ENCODE measurements around the gene SASH1.

The SASH1 gene

GRCh38 chr6:148313488-148313887 is 29.1 kb upstream of the SASH1 start:
- no peak for TF ChIP-seq CTCF (IDR thresholded peaks at IDR 0.05; ENCODE audit: control extremely low read depth, extremely low read depth, low read depth, missing control alignments)
- no peak for DNase-seq (ENCODE audit: extremely low spot score)
- ChIA-PET CTCF (interaction anchor here (1.0 to 1.2 kb wide), 2 partner anchors 16 to 18 kb away, joined by 3 read pairs; no protein-coding TSS in a partner anchor), POLR2A (no interaction called here)

GRCh38 chr6:148316308-148316707 is 26.3 kb upstream of the SASH1 start:
- POLR2A ChIA-PET = no interaction called here
- DNase-seq (ENCODE audit: extremely low spot score) = no peak

GRCh38 chr6:148317051-148317450 is 25.6 kb upstream of the SASH1 start:
- no peak for TF ChIP-seq CTCF (IDR thresholded peaks at IDR 0.05; ENCODE audit: control extremely low read depth, extremely low read depth, low read depth, missing control alignments)
- ChIA-PET POLR2A (no interaction called here), CTCF (no interaction called here)
- no peak for DNase-seq (ENCODE audit: extremely low spot score)

More at GRCh38 chr6:148316308-148316707, 26.3 kb upstream of the SASH1 start:
- no peak for TF ChIP-seq CTCF (IDR thresholded peaks at IDR 0.05; ENCODE audit: control extremely low read depth, extremely low read depth, low read depth, missing control alignments)
- CTCF ChIA-PET = interaction anchor here (2.1 kb wide), 1 partner anchor 13 kb away, joined by 8 read pairs; no protein-coding TSS in a partner anchor

- DNase-seq (ENCODE audit: extremely low spot score) = no peak
- ChIA-PET POLR2A (no interaction called here), CTCF (interaction anchor here (1.2 kb wide), 1 partner anchor 11 kb away, joined by 3 read pairs; no protein-coding TSS in a partner anchor)
- no peak for TF ChIP-seq CTCF (IDR thresholded peaks at IDR 0.05; ENCODE audit: control extremely low read depth, extremely low read depth, low read depth, missing control alignments)
These were observed 24.9 kb upstream of the SASH1 start for GRCh38 chr6:148317739-148318138.

- ChIA-PET POLR2A (no interaction called here), CTCF (no interaction called here)
- no peak for TF ChIP-seq CTCF (IDR thresholded peaks at IDR 0.05; ENCODE audit: control extremely low read depth, extremely low read depth, low read depth, missing control alignments)
- no peak for DNase-seq (ENCODE audit: extremely low spot score)
These were observed 19.9 kb upstream of the SASH1 start for GRCh38 chr6:148322704-148323103.

GRCh38 chr6:148323344-148323743 is 19.3 kb upstream of the SASH1 start:
- POLR2A ChIA-PET = no interaction called here
- no peak for TF ChIP-seq CTCF (IDR thresholded peaks at IDR 0.05; ENCODE audit: control extremely low read depth, extremely low read depth, low read depth, missing control alignments)
- no peak for DNase-seq (ENCODE audit: extremely low spot score)
- CTCF ChIA-PET = no interaction called here

Measured in GM10248 (cell line).